ENCODE data around the gene FHIT. TPM values are rescaled to one million over a fixed set of nuclear protein-coding genes. Genes with fewer than 3 reads are reported as not detected.

Gene FHIT
- total RNA-seq, 1 experiment from 2014 or later: 3.6 TPM

DNA sequence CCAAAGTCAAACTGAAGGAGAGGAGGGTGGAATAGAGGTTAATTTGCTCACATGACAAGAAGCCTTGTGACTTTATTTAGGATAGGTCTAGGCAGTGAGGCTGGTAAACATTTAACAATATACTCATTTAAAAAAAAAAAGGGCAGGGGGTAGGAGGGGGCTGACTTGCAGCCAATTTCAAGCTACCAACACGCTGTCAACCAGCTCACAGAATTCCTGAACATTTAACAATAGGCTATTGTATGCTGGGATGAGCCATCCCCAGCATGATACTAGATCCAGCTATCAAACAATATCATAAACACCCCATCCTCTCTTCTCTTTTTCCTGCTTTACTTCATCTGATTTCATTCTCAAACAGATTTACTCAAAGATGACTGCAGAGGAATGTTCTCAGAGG is 1105.1 kb downstream of the FHIT start:
- CTCF ChIA-PET: no interaction called here
- no peak overlapping the region for H2AFZ ChIP-seq (ENCODE audit: low read length)
- H3K27me3 ChIP-seq (ENCODE audit: low read length): no peaks in the 10 kb centered on the region; the same call in 1 of the 2 replicates
- no peak overlapping the region for H3K4me2 ChIP-seq (ENCODE audit: low read length)
- H3K9ac ChIP-seq (ENCODE audit: low read length): no peak overlapping the region
- no peaks in the 10 kb centered on the region for H3K79me2 ChIP-seq (ENCODE audit: low read length)
- no peak for DNase-seq
- intact Hi-C loops (cut with micrococcal nuclease): no loop called here
- no peak overlapping the region for H3K4me3 ChIP-seq (ENCODE audit: low read length)
- H3K4me1 ChIP-seq (ENCODE audit: insufficient read depth, low read length): no peaks in the 10 kb centered on the region
- H3K36me3 ChIP-seq (ENCODE audit: low read depth, low read length): no peaks in the 10 kb centered on the region
- H3K9me3 ChIP-seq (ENCODE audit: low read length): no peaks in the 10 kb centered on the region
- TF ChIP-seq, protein P1, sequence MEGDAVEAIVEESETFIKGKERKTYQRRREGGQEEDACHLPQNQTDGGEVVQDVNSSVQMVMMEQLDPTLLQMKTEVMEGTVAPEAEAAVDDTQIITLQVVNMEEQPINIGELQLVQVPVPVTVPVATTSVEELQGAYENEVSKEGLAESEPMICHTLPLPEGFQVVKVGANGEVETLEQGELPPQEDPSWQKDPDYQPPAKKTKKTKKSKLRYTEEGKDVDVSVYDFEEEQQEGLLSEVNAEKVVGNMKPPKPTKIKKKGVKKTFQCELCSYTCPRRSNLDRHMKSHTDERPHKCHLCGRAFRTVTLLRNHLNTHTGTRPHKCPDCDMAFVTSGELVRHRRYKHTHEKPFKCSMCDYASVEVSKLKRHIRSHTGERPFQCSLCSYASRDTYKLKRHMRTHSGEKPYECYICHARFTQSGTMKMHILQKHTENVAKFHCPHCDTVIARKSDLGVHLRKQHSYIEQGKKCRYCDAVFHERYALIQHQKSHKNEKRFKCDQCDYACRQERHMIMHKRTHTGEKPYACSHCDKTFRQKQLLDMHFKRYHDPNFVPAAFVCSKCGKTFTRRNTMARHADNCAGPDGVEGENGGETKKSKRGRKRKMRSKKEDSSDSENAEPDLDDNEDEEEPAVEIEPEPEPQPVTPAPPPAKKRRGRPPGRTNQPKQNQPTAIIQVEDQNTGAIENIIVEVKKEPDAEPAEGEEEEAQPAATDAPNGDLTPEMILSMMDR (conservative IDR thresholded peaks at IDR 0.05; ENCODE audit: low read depth, low read length): no peak
- no peak for TF ChIP-seq EZH2 (IDR thresholded peaks at IDR 0.05; ENCODE audit: low read length, unreplicated experiment)
- TF ChIP-seq EZH2phosphoT487 (IDR thresholded peaks at IDR 0.05; ENCODE audit: borderline replicate concordance, low read length): no peak
- no peaks in the 10 kb centered on the region for H4K20me1 ChIP-seq (ENCODE audit: low read length)
- no peaks in the 10 kb centered on the region for H3F3A ChIP-seq (ENCODE audit: low read length, unreplicated experiment)
- POLR2A ChIA-PET (ENCODE audit: unreplicated experiment): no interaction called here
- no peaks in the 10 kb centered on the region for H3K9me2 ChIP-seq (replicated peaks; ENCODE audit: low read length)
- BruUV-seq (replicated peaks): no TSS peak
- ATAC-seq: no peak
- no peak overlapping the region for H3K27ac ChIP-seq (ENCODE audit: low read length)

DNA sequence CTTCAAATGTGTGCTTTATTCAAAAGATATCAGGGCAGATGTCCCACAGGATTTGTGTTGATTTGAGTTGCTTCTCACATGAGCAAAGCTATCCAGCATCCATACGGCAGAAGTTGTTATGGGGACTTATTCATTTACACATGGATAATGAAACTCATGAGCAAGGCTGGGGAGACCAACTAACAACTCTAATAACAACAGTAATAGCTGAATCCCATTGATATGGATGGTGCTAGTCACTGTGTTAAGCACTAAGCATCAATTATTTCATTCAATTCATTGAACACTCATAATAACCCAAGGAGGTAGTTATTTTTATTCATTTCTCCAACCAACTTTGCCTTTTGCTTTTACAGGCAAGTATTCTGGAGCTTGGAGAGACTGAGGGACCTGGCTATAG is 1107.2 kb downstream of the FHIT start:
- Histone ChIP-seq H3K4me2 (ENCODE audit: low read length) (no peak overlapping the region), H3K9me2 (replicated peaks; ENCODE audit: low read length) (no peaks in the 10 kb centered on the region), H3K27me3 (ENCODE audit: low read length) (no peaks in the 10 kb centered on the region; the same call in 1 of the 2 replicates), H3K9ac (ENCODE audit: low read length) (no peak overlapping the region), H4K20me1 (ENCODE audit: low read length) (no peaks in the 10 kb centered on the region), H3K79me2 (ENCODE audit: low read length) (no peaks in the 10 kb centered on the region), H3K4me3 (ENCODE audit: low read length) (no peak overlapping the region), H2AFZ (ENCODE audit: low read length) (no peak overlapping the region), H3K27ac (ENCODE audit: low read length) (no peak overlapping the region), H3K4me1 (ENCODE audit: insufficient read depth, low read length) (no peaks in the 10 kb centered on the region), H3K36me3 (ENCODE audit: low read depth, low read length) (no peaks in the 10 kb centered on the region), H3F3A (ENCODE audit: low read length, unreplicated experiment) (no peaks in the 10 kb centered on the region), H3K9me3 (ENCODE audit: low read length) (no peaks in the 10 kb centered on the region)
- no peak for ATAC-seq
- no peak for DNase-seq
- TF ChIP-seq, protein P1 (conservative IDR thresholded peaks at IDR 0.05; ENCODE audit: low read depth, low read length): no peak
- no peak for TF ChIP-seq EZH2phosphoT487 (IDR thresholded peaks at IDR 0.05; ENCODE audit: borderline replicate concordance, low read length)
- TF ChIP-seq EZH2 (IDR thresholded peaks at IDR 0.05; ENCODE audit: low read length, unreplicated experiment): no peak
- CTCF ChIA-PET: no interaction called here
- intact Hi-C loops (cut with micrococcal nuclease): no loop called here
- BruUV-seq (replicated peaks): no TSS peak
- POLR2A ChIA-PET (ENCODE audit: unreplicated experiment): no interaction called here

DNA sequence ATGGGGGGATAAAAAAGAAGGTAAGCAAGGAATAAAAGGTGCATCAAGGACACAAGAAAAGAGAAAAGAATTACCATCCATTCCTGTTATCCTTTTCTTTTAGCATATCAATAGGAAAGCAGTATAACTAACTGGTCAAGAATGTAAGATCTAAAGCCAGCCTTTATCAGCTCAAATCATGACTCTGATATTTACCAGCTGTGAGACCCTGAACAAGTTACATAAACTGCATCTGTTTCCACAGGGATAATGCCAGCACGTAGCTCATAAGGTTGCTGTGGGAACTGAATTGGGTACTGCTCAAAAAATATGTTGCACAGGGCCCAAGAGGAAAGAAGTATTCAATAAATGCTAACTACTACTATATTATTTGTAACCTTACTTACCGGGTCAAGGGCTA is 1109.2 kb downstream of the FHIT start:
- Histone ChIP-seq H3K79me2 (ENCODE audit: low read length) (no peaks in the 10 kb centered on the region), H3K27me3 (ENCODE audit: low read length) (no peaks in the 10 kb centered on the region; the same call in 1 of the 2 replicates), H3K9me3 (ENCODE audit: low read length) (no peaks in the 10 kb centered on the region), H3K9me2 (replicated peaks; ENCODE audit: low read length) (no peaks in the 10 kb centered on the region), H3K36me3 (ENCODE audit: low read depth, low read length) (no peaks in the 10 kb centered on the region), H4K20me1 (ENCODE audit: low read length) (no peaks in the 10 kb centered on the region), H3K4me2 (ENCODE audit: low read length) (no peak overlapping the region), H2AFZ (ENCODE audit: low read length) (no peak overlapping the region), H3K4me3 (ENCODE audit: low read length) (no peak overlapping the region), H3K4me1 (ENCODE audit: insufficient read depth, low read length) (no peaks in the 10 kb centered on the region), H3K9ac (ENCODE audit: low read length) (no peak overlapping the region), H3F3A (ENCODE audit: low read length, unreplicated experiment) (no peaks in the 10 kb centered on the region), H3K27ac (ENCODE audit: low read length) (no peak overlapping the region)
- DNase-seq: no peak
- ATAC-seq: no peak
- POLR2A ChIA-PET (ENCODE audit: unreplicated experiment): no interaction called here
- CTCF ChIA-PET: no interaction called here
- BruUV-seq (replicated peaks): no TSS peak
- intact Hi-C loops (cut with micrococcal nuclease): no loop called here
- TF ChIP-seq, protein P1 (conservative IDR thresholded peaks at IDR 0.05; ENCODE audit: low read depth, low read length): no peak
- TF ChIP-seq EZH2phosphoT487 (IDR thresholded peaks at IDR 0.05; ENCODE audit: borderline replicate concordance, low read length) (no peak), EZH2 (IDR thresholded peaks at IDR 0.05; ENCODE audit: low read length, unreplicated experiment) (no peak)

Measured in PC-3 (cell line).